ENCODE results near the gene NUP153. TPM values are rescaled to one million over a fixed set of nuclear protein-coding genes. Genes with fewer than 3 reads are reported as not detected.

NUP153 gene
- total and polyA plus RNA-seq, 2 of the 8 experiments (the other 6 are each of a cell fraction or from before 2014, with no cell fraction given): 47.0 to 84.8 TPM

GRCh38 chr6:17621003-17621402 is 85.7 kb downstream of the NUP153 start:
- Histone ChIP-seq H4K20me1 (replicated peaks in 1 of 2; ENCODE audit: control insufficient read depth in 1 of 2, insufficient read depth in 2 of 2, low read length in 2 of 2) (peaks cover 2 to 4% of the 10 kb centered on the region in 2 experiments), H3K56ac (replicated peaks; ENCODE audit: insufficient read length, low read depth, low read length) (no peak overlapping the region), H2BK5ac (ENCODE audit: low read depth, low read length) (no peak overlapping the region), H4K91ac (replicated peaks; ENCODE audit: insufficient read length, low read length) (no peak overlapping the region), H3K27me3 (replicated peaks in 1 of 4; ENCODE audit: control insufficient read depth in 3 of 4, extremely low read depth in 1 of 4, insufficient read depth in 3 of 4, low read length in 3 of 4) (no peaks in the 10 kb centered on the region), H2BK120ac (replicated peaks; ENCODE audit: low read depth, low read length) (no peak overlapping the region), H3K4me3 (ENCODE audit: extremely low read depth in 1 of 4, insufficient read depth in 2 of 4, low read depth in 3 of 4, low read length in 4 of 4) (no peak overlapping the region), H3K79me2 (ENCODE audit: control insufficient read depth in 1 of 2, insufficient read depth in 2 of 2, low read length in 2 of 2) (peaks cover 0 to 53% of the 10 kb centered on the region in 2 experiments; a peak in 2 of 4 replicates), H3K14ac (ENCODE audit: insufficient read length) (no peak overlapping the region), H2BK20ac (ENCODE audit: low read length) (no peak overlapping the region), H3K36me3 (ENCODE audit: control insufficient read depth in 2 of 4, insufficient read depth in 4 of 4, low read length in 3 of 4) (peaks cover 14 to 56% (median 27%) of the 10 kb centered on the region in 4 experiments), H3K79me1 (ENCODE audit: low read depth, low read length) (no peaks in the 10 kb centered on the region; the same call in 1 of the 2 replicates), H4K5ac (ENCODE audit: insufficient read length, low read depth, low read length) (no peak overlapping the region), H2BK12ac (ENCODE audit: low read depth, low read length) (no peak overlapping the region), H2BK15ac (ENCODE audit: low read length) (no peak overlapping the region), H3K27ac (ENCODE audit: low read depth, low read length) (no peak overlapping the region), H2AK5ac (ENCODE audit: low read depth, low read length) (no peak overlapping the region), H3K4me2 (ENCODE audit: insufficient read depth in 1 of 2, low read depth in 2 of 2, low read length in 2 of 2) (no peak overlapping the region), H3K4ac (replicated peaks; ENCODE audit: insufficient read length, low read depth, low read length) (no peak overlapping the region), H3K18ac (ENCODE audit: extremely low read depth, low read length) (no peak overlapping the region), H3K9me3 (ENCODE audit: insufficient read depth in 2 of 2, low read depth in 1 of 2, low read length in 1 of 2) (no peaks in the 10 kb centered on the region), H3K9ac (replicated peaks in 1 of 4; ENCODE audit: extremely low read depth in 1 of 4, low read depth in 3 of 4, low read length in 3 of 4) (no peak overlapping the region), H3K4me1 (replicated peaks in 1 of 4; ENCODE audit: control insufficient read depth in 3 of 4, insufficient read depth in 4 of 4, low read length in 3 of 4) (no peaks in the 10 kb centered on the region), H2AFZ (ENCODE audit: low read length) (no peak overlapping the region), H3K23me2 (ENCODE audit: low read depth, low read length) (no peaks in the 10 kb centered on the region), H4K8ac (ENCODE audit: extremely low read depth, insufficient read depth, low read length) (no peak overlapping the region), H3K23ac (ENCODE audit: insufficient read length) (no peak overlapping the region)
- no peak for FAIRE-seq
- CTCF ChIA-PET (ENCODE audit: partially characterized antibody): interaction anchor here (0.7 kb wide), 1 partner anchor 491 kb away, joined by 3 read pairs; no protein-coding TSS in a partner anchor
- WGBS, 2 experiments (ENCODE audit: extremely low coverage in 1 of 2, insufficient coverage in 1 of 2, insufficient read length in 1 of 2, insufficient replicate concordance in 2 of 2, low coverage in 1 of 2, low lambda C conversion rate in 2 of 2, missing lambda C conversion rate in 1 of 2): 88% methylated on average over 2 of the region's 2 CpGs; no CpG with 5 or more reads in 1 of the 2 experiments
- DNase-seq (ENCODE audit: low read depth in 1 of 2, low spot score in 2 of 2): no peak
- POLR2A ChIA-PET (ENCODE audit: partially characterized antibody): interaction anchor here (1.0 to 1.6 kb wide), 2 partner anchors 9 to 12 kb away, joined by 3 to 4 read pairs; no protein-coding TSS in a partner anchor
- no peak for TF ChIP-seq SIN3A (conservative IDR thresholded peaks at IDR 0.05 in 1 of 2, IDR thresholded peaks at IDR 0.05 in 1 of 2; ENCODE audit: low read depth in 1 of 2, low read length in 2 of 2)
- TF ChIP-seq TBP (IDR thresholded peaks at IDR 0.05; ENCODE audit: low read depth, low read length): no peak
- TF ChIP-seq POLR2AphosphoS5 (IDR thresholded peaks at IDR 0.05; ENCODE audit: low read depth, low read length): no peak
- TF ChIP-seq USF2 (IDR thresholded peaks at IDR 0.05; ENCODE audit: low read length): no peak
- TF ChIP-seq MAX (IDR thresholded peaks at IDR 0.05): no peak
- TF ChIP-seq SUZ12 (IDR thresholded peaks at IDR 0.05; ENCODE audit: low read length): no peak
- TF ChIP-seq CBX8 (IDR thresholded peaks at IDR 0.05; ENCODE audit: borderline replicate concordance, low read depth, low read length): no peak
- no peak for TF ChIP-seq KDM1A (IDR thresholded peaks at IDR 0.05; ENCODE audit: borderline replicate concordance, low read length)
- no peak for TF ChIP-seq RBBP5 (IDR thresholded peaks at IDR 0.05; ENCODE audit: borderline replicate concordance, low read depth, low read length)
- TF ChIP-seq TCF12 (IDR thresholded peaks at IDR 0.05; ENCODE audit: low read depth, low read length): no peak
- no peak for TF ChIP-seq KDM5A (IDR thresholded peaks at IDR 0.05; ENCODE audit: low read length)
- TF ChIP-seq SAP30 (IDR thresholded peaks at IDR 0.05; ENCODE audit: insufficient read depth, insufficient replicate concordance, low read length): no peak
